Left ventricle myocardium inferior (tissue), 1 donor: Measurements from ENCODE around the gene PFKFB1. TPM values are rescaled to one million over a fixed set of nuclear protein-coding genes. Genes with fewer than 3 reads are reported as not detected.

ENCODE experiments used
- DNase-seq: peaks from one replicate; pipeline ENCODE4 v3.0.0-alpha.2; 2020
- H3K27ac ChIP-seq: fragments of 200-600 bp; replicated peaks from 2 replicates; pipeline ENCODE4 v1.8.0; 2021
- H3K27me3 ChIP-seq: fragments of 200-600 bp; 2 replicates; pipeline ENCODE4 v1.8.0; 2021; ENCODE audit warnings: low read depth
- H3K36me3 ChIP-seq: fragments of 200-600 bp; 2 replicates; pipeline ENCODE4 v1.8.0; 2021
- H3K4me1 ChIP-seq: fragments of 200-600 bp; 2 replicates; pipeline ENCODE4 v1.8.0; 2021
- H3K4me3 ChIP-seq: fragments of 200-600 bp; 2 replicates; pipeline ENCODE4 v1.8.0; 2021; ENCODE audit warnings: mild to moderate bottlenecking, moderate library complexity
- H3K9me3 ChIP-seq: fragments of 200-600 bp; replicated peaks from 2 replicates; pipeline ENCODE4 v1.8.0; 2021
- intact Hi-C: fragments of 100-400 bp; cut with micrococcal nuclease; formaldehyde crosslinking; loops from one replicate; pipeline ENCODE4 v1.11.0; 2022
- total RNA-seq: library from RNA; stranded (reverse); fragmentation: NEBNext Ultra II Directional; extraction: Animal tissue kit (Norgen Biotek cat#: 25700); gene quantifications from one replicate; pipeline ENCODE4 v1.2.1, GENCODE V29; 2021
- TF ChIP-seq, protein P1 (sequence below): fragments of 200-600 bp; IDR thresholded peaks from 2 replicates; pipeline ENCODE4 v1.8.0; 2021; ENCODE audit warnings: antibody characterized with exemption, mild to moderate bottlenecking, borderline replicate concordance
- donor health status: DM: no; HTN: yes; CAD: no; lungs with severe emphysema.

The PFKFB1 gene
- total RNA-seq, 1 donor from 2014 or later, result 0.19 TPM

DNA sequence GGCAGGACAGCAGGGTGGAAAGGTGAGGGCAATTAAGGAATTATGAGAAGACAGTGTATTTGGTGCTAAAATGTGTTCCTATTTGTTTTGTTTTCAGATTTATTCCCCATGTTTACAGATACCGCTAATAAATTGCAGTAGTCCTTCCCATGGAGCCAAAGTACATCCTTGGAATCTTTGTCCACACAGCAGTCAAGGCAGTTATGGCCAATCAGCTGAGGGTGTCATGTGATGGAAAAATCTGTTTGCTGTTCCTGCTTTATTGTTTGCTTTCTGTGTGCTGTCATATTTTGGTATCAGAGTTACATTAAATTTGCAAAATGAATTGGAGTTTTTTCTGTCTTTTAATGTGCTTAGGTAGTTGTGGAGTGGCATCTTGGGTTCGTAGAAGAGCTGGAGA, 62.9 kb downstream of the PFKFB1 start:
- no peaks in the 10 kb centered on the region for H3K9me3 ChIP-seq
- H3K4me1 ChIP-seq, result no peaks in the 10 kb centered on the region
- H3K27me3 ChIP-seq, result no peaks in the 10 kb centered on the region
- TF ChIP-seq, protein P1, sequence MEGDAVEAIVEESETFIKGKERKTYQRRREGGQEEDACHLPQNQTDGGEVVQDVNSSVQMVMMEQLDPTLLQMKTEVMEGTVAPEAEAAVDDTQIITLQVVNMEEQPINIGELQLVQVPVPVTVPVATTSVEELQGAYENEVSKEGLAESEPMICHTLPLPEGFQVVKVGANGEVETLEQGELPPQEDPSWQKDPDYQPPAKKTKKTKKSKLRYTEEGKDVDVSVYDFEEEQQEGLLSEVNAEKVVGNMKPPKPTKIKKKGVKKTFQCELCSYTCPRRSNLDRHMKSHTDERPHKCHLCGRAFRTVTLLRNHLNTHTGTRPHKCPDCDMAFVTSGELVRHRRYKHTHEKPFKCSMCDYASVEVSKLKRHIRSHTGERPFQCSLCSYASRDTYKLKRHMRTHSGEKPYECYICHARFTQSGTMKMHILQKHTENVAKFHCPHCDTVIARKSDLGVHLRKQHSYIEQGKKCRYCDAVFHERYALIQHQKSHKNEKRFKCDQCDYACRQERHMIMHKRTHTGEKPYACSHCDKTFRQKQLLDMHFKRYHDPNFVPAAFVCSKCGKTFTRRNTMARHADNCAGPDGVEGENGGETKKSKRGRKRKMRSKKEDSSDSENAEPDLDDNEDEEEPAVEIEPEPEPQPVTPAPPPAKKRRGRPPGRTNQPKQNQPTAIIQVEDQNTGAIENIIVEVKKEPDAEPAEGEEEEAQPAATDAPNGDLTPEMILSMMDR, result no peak
- no peak overlapping the region for H3K4me3 ChIP-seq
- intact Hi-C loops, result no loop called here
- no peak for DNase-seq
- H3K36me3 ChIP-seq, result no peaks in the 10 kb centered on the region
- no peak overlapping the region for H3K27ac ChIP-seq

DNA sequence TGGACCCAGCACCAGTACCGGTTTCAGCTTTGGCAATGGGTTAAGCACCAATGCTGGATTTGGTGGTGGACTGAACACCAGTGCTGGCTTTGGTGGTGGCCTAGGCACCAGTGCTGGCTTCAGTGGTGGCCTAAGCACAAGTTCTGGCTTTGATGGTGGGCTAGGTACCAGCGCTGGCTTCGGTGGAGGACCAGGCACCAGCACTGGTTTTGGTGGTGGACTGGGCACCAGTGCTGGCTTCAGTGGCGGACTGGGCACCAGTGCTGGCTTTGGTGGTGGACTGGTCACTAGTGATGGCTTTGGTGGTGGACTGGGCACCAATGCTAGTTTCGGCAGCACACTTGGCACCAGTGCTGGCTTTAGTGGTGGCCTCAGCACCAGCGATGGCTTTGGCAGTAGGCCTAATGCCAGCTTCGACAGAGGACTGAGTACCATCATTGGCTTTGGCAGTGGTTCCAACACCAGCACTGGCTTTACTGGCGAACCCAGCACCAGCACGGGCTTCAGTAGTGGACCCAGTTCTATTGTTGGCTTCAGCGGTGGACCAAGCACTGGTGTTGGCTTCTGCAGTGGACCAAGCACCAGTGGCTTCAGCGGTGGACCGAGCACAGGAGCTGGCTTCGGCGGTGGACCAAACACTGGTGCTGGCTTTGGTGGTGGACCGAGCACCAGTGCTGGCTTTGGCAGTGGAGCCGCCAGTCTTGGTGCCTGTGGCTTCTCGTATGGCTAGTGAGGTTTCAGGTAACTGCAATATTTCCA, 63.5 kb downstream of the PFKFB1 start:
- H3K36me3 ChIP-seq, result no peaks in the 10 kb centered on the region
- TF ChIP-seq, protein P1, result no peak
- H3K4me1 ChIP-seq, result no peaks in the 10 kb centered on the region
- no peak overlapping the region for H3K27ac ChIP-seq
- no peaks in the 10 kb centered on the region for H3K27me3 ChIP-seq
- H3K9me3 ChIP-seq, result no peaks in the 10 kb centered on the region
- DNase-seq, result no peak
- no peak overlapping the region for H3K4me3 ChIP-seq
- intact Hi-C loops, result no loop called here

DNA sequence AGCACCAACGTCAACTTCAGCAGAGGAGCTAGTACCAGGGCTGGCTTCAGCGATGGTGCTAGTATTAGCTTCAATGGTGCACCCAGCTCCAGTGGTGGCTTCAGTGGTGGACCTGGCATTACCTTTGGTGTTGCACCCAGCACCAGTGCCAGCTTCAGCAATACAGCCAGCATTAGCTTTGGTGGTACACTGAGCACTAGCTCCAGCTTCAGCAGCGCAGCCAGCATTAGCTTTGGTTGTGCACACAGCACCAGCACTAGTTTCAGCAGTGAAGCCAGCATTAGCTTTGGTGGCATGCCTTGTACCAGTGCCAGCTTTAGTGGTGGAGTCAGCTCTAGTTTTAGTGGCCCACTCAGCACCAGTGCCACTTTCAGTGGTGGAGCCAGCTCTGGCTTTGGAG, 65.1 kb downstream of the PFKFB1 start:
- no peak for DNase-seq
- no peaks in the 10 kb centered on the region for H3K9me3 ChIP-seq
- H3K4me1 ChIP-seq, result no peaks in the 10 kb centered on the region
- TF ChIP-seq, protein P1, result no peak
- intact Hi-C loops, result no loop called here
- H3K4me3 ChIP-seq, result no peak overlapping the region
- no peaks in the 10 kb centered on the region for H3K27me3 ChIP-seq
- H3K27ac ChIP-seq, result no peak overlapping the region
- no peaks in the 10 kb centered on the region for H3K36me3 ChIP-seq

DNA sequence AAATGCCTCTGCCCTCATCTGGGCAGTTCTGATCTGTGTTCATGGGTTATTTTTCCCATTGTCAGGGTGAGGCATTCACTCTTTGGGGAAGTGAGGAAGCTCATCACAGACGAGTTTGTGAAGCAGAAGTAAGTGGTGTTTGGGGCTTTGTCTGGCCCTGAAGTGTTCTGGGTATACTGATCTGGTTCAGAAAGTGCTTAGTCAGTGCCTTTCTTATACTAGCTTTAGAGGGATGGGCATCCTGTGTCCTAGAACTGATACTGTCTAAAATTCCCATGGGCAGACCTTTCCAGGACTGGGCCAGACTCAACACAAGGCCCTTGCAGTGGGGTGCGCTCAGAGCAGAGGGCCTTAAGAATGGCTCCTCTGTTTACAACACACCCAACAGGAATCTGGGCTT, 67.0 kb downstream of the PFKFB1 start:
- TF ChIP-seq, protein P1, result no peak

DNA sequence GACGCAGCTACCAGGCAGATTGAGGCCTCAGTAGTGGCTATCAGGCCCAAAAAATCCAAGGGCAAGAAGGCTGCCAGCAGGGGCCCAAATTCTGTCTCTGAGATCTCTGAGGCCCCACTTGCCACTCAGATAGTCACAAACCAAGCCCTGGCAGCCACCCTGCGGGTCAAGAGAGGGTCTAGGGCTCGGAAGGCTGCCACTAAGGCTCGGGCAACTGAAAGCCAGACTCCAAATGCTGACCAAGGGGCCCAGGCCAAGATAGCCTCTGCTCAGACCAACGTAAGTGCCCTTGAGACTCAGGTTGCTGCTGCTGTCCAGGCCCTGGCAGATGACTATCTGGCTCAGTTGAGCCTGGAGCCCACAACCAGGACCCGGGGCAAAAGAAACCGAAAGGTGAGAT, 70.6 kb downstream of the PFKFB1 start:
- no peak overlapping the region for H3K4me3 ChIP-seq
- intact Hi-C loops, result no loop called here
- no peaks in the 10 kb centered on the region for H3K36me3 ChIP-seq
- TF ChIP-seq, protein P1, result no peak
- no peak overlapping the region for H3K27ac ChIP-seq
- peaks cover 6% of the 10 kb centered on the region for H3K4me1 ChIP-seq
- no peak for DNase-seq
- H3K9me3 ChIP-seq, result no peaks in the 10 kb centered on the region
- H3K27me3 ChIP-seq, result no peaks in the 10 kb centered on the region

More for the DNA sequence above, 67.0 kb downstream of the PFKFB1 start:
- H3K27me3 ChIP-seq, result no peaks in the 10 kb centered on the region
- DNase-seq, result no peak
- intact Hi-C loops, result no loop called here
- H3K4me3 ChIP-seq, result no peak overlapping the region
- no peaks in the 10 kb centered on the region for H3K36me3 ChIP-seq
- H3K9me3 ChIP-seq, result no peaks in the 10 kb centered on the region
- H3K27ac ChIP-seq, result no peak overlapping the region
- H3K4me1 ChIP-seq, result peaks cover 5% of the 10 kb centered on the region
